Fibroblast of skin of right quadriceps (primary cell): ENCODE data around the gene GARIN1A.
"Not testable (repeated sequence)": the region's sequence is repeated elsewhere in the genome, so short reads cannot be mapped to it uniquely, and the experiment has no call there.

Experiments used
- DNase-seq: peaks from one replicate; pipeline ENCODE4 v3.0.0-alpha.2; 2013

GARIN1A gene

DNA sequence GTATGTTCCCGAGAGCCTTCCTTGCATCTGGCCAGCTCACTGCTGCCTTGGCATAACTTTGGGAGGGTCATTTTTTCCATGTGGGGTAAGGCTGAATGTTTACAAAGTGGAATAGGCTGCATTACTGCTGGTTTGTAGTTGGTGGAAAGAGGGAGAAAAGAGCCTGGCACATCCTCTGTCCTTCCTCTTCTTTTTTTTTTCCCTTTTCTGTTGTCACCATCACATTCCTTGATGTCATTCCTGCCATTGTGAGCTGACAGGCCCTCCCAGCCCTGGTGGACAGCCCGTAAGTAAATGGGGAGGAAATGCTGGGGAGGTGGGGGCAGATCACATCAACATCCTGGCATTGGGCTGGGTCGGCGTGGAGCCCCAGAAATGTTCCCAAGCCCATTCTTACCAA is at the start of gene GARIN1A:
Gene GARIN1A, plus strand, starts transcription at position 301 of the 400 bp plus-strand sequence. CDS start 106 bp downstream, outside the sequence.
- no peak for DNase-seq

DNA sequence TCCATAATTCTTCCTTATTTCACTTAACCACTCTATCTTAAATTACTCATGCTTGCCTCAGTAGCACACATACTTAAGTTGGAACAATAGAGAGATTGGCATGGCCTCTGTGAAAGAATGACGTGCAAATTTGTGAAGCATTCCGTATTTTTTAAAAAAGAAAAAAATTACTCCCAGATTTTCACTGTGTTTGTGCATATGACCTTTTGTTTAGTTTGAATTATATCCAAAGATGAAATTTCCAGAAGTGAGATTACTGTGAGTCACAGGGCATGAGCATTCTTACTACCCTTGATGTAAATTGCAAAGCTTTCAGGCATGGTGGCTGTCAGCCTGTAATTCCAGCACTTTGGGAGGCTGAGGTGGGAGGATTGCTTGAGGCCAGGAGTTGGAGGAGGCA is 45.0 kb upstream of the GARIN1A start:
- DNase-seq, result not testable (repeated sequence)

DNA sequence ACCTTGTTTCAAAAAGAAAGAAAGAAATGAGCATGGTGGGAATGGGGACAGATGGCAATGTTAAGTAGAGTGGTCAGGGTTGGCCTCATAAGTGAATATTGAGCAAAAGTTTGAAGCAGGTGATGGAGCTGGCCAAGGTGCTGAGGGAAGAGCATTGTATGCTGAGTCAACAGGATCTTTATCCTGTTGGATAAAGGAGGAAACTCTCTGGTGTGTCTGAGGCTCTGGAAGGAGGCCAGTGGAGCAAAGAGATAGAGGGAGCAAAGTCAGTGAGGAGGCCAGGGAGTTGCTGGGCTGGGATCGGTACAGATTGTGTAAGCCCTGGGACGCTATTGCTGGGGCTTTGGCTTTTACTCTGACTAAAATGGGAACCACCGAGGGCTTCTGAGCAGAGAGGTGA is 38.2 kb upstream of the GARIN1A start:
- DNase-seq, result not testable (repeated sequence)

DNA sequence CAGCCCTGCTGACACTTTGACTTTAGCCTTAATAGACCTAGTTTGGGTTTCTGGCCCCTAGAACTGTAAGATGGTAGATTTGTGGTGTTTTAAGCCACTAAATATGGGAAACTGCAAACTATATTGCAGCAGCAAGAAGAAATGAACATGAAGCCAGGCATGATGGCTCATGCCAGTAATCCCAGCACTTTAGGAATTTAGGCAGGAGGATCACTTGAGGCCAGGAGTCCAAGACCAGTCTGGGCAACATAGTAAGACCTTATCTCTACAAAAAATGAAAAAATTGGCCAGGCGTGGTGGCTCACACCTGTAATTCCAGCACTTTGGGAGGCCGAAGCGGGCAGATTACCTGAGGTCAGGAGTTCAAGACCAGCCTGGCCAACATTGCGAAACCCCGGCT is 26.9 kb upstream of the GARIN1A start:
- DNase-seq, result not testable (repeated sequence)

DNA sequence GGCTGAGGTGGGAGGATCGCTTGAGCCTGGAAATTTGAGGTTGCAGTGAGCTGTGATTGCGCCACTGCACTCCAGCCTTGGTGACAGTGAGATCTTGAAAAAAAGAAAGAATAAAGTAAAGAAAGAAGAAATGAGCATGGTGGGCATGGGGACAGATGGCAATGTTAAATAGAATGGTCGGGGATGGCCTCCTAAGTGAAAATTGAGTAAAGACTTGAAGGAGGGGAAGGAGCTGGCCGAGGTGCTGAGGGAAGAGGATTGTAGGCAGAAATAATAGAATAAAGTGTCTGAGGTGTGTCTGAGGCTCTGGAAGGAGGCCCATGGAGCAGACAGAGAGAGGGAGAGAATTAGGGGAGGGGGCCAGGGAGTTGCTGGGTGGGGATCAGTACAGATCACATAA is 26.2 kb upstream of the GARIN1A start:
- DNase-seq, result not testable (repeated sequence)

DNA sequence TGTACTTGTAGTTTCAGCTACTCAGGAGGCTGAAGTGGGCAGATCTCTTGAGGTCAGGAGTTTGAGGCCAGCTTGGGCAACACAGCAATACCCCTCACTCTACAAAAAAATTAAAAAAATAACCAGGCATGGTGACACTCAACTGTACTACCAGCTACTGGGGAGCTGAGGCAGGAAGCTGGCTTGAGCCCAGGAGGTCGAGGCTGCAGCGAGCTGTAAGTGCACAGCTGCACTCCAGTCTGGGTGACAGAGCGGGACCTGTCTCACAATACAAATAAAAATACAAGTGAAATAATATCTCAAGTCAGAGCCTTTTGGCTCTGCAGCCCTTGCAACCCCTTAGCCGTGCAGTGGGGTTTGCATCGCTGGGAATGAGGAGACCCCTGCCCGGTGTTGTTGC is 25.2 kb upstream of the GARIN1A start:
- not testable (repeated sequence) for DNase-seq

DNA sequence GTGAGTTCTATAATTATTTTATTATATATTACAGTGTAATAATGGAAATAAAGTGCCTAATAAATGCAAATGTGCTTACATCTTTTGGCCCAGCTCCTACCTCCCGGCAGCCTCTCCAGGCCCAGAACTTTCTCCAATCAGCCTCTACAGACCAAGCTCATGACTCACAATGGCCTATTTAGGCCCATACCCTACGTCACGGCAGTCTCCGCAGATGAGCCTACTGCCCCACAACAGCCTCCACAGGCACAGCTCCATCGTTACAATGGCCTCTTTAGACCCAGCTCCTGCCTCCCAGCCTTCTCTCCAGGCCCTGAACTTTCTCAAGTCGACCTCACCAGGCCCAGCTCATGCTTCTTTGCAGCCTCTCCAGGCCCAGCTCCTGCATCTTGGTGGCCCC is 21.0 kb upstream of the GARIN1A start:
- not testable (repeated sequence) for DNase-seq

DNA sequence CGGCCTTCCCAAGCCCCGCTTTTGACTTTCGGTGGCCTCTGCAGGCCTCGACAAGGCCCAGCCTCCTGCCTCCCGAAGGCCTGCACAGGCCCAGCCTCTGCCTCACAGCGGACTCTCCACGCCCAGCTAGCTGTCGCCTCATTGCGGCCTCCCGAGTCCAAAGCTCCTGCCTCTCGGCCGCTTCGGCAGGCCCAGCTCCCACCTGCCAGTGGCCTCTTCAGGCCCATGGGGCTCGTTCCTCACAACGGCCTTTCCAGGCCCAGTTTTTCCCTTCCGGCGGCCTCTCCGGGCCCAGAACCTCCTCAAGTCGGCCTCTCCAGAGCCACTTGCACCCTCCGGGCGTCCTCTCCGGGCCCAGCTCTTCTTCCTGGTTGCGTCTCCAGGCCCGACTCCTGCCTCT is 19.5 kb upstream of the GARIN1A start:
- not testable (repeated sequence) for DNase-seq

DNA sequence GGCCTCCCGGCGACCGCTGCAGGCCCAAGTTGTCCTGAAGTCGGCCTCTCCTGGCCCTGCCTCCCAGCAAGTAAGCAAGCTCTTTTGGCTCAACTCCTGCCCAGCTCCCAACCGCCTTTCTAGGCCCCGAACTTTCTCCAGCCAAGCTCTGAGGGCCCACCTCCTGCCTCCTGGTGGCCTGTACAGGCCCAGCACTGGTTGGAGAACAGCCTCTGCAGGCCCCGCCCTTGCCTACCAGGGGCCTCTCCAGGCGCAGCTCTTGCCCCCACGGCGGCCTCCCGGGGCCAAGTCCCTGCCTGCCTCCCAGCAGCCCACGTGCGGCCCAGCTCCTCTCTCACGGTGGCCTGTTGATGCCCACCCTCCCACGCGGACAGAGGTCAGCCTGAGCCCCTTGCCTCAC is 18.9 kb upstream of the GARIN1A start:
- not testable (repeated sequence) for DNase-seq

DNA sequence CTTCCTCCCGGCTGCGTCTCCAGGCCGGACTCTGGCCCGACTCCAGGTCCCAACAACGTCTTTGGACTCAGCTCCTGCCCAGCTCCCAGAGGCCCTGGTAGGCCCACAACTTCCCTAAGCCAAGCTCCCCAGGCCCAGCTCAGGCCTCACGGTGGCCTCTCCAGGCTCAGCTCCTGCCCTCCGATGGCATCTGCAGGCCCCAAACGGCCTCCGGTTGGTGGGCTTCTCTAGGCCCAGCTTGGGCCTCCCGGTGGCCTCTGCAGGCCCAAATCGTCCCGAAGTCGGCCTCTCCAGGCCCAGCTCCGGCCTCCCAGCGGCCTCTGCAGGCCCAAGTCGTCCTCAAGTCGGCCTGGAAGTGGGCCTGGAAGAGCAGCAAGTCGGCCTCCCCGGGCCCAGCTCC is 18.0 kb upstream of the GARIN1A start:
- not testable (repeated sequence) for DNase-seq

DNA sequence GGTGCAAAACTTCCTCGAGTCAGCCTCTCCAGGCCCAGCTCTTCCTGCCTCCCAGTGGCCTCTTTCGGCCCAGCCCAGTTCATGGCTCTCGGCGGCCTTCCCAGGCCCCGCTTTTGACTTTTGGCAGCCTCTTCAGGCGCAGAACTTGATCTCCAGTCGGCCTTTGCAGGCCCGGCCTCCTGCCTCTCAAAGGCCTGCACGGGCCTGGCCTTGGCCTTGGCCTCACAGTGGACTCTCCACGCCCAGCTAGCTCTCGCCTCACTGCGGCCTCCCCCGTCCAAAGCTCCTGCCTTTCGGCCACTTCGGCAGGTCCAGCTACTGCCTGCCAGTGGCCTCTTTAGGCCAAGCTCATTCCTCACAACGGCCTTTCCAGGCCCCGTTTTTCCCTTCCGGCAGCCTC is 17.6 kb upstream of the GARIN1A start:
- DNase-seq, result not testable (repeated sequence)

DNA sequence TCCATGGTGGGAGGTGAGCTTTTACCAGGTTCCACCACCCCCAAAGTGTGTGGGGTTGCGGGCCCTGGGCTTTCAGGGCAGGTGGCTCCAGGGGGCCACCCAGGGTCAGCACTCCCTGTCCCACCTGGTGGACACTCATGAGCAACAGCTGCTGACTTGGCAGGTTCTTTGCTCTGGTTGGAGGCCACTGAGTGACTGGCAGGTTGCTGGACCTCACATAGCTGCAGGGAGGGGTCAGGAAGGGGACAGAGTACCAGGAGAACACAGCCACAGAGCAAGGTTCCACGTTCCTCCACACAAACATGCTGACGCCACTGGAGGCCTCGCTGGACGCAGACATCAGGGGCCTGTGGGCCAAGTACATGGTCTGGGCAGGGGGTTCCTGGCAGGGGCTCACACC is 13.7 kb upstream of the GARIN1A start:
- not testable (repeated sequence) for DNase-seq

DNA sequence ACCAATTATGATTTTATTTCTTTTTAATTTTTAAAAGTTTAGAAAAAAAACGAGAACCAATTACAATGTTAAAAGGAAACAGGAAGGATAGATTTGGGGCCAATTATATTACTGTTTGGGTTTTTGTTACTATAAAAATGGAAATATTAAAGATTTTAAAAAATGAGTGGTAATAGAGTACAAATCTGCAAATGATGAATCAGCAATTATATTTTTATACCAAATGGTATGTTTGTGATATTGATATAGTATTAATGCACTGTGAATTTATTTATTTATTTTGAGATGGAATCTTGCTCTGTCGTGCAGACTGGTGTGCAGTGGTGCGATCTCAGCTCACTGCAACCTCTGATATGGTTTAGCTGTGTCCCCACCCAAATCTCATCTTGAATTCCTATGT is 11.5 kb upstream of the GARIN1A start:
- no peak for DNase-seq

DNA sequence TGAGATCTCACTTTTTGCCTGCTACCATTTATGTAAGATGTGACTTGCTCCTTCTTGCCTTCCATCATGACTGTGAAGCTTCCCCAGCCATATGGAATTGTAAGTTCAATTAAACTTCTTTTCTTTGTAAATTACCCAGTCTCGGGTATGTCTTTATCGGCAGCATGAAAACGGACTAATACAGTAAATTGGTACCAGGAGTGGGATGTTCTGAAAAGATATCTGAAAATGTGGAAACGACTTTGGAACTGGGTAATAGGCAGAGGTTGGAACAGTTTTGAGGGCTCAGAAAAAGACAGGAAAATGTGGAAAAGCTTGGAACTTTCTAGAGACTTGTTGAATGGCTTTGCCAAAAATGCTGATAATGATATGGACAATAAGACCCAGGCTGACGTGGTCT is 10.6 kb upstream of the GARIN1A start:
- no peak for DNase-seq

DNA sequence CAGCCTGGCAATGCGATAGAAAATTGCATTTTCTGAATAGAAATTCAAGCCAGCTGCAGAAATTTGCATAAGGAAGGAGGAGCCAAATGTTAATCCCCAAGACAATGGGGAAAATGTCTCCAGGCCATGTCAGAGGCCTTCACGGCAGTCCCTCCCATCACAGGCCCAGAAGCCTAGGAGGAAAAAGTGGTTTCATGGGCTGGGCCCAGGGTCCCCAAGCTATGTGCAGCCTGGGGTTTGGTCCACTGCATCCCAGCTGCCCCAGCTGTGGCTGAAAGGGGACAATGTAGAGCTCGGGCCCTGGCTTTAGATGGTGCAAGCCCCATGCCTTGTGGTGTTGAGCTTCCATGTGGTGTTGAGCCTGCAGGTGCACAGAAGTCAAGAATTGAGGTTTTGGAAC is 10.0 kb upstream of the GARIN1A start:
- no peak for DNase-seq

DNA sequence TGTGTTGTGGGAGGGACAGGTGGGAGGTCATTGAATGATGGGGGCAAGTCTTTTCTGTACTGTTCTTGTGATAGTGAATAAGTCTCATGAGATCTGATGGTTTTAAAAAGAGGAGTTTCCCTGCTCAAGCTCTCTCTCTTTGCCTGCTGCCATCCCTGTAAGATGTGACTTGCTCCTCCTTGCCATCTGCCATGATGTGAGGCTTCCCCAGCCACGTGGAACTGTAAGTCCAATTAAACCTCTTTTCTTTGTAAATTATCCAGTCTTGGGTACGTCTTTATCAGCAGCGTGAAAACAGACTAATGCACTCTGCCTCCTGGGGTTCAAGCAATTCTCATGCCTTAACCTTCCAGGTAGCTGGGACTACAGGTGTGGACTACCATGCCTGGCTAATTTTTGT is 8.9 kb upstream of the GARIN1A start:
- not testable (repeated sequence) for DNase-seq

DNA sequence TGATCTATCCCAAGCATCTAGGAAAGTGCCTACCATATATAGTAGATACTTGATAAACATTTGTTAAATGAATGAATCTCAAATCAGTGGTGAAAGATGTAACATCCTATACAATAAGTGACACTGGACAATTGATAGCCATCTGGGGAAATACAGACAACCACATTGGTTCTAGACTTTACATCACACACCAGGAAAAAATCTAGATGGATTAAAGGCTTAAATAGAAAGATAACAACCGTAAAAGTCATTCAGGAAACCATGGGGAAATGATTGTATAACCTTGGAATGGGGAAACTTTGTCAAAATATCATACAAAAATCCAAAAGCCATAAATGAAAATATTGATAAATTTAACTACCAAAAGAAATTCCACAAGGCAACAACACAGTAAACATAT is 7.0 kb upstream of the GARIN1A start:
- no peak for DNase-seq

DNA sequence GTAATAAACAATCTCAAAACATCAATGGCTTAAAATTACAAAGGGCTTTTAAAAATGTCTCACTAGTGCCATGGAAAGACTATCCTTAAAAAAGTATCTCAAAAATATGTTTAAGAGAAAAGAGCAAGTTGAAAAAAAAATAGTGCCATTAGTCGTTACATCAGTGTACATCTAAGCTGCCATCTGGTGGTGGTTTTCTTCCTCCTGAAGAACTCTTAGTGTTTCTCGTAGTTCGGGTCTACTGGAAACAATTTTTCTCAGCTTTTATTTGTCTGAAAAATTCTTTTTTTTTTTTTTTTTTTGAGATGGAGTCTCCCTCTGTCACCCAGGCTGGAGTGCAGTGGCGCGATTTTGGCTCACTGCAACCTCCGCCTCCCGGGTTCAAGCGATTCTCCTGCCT is 5.9 kb upstream of the GARIN1A start:
- DNase-seq, result no peak

DNA sequence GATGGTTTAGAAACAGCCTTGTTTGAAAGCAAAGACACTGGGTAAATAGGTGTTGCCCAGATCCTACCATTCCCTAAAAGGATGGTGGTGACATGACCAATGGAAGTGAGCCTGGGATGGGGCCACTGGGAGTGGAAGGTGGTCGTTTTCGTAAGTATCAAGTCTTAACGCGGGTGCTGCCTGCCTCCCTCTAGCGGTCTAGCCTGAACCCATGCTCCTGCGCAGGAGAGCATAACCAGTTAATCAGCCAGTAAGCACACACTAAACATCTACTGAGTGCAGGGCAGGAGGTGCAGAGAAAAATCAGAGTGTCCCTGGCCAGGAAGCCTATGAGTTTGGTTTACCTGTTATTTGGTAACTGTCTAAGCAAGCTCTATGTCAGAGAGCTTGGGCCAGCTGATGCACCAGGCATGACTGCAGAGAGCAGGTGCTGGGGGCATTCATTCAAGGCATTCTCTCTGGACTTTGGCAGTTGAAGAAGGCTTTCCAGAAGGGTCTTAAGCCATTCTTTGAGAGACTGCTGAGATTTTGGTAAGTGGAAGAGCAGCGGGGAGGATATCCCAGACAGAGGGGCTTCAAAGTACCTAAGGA is 930 bp downstream of the GARIN1A start:
- peak; percentile 15 for DNase-seq

DNA sequence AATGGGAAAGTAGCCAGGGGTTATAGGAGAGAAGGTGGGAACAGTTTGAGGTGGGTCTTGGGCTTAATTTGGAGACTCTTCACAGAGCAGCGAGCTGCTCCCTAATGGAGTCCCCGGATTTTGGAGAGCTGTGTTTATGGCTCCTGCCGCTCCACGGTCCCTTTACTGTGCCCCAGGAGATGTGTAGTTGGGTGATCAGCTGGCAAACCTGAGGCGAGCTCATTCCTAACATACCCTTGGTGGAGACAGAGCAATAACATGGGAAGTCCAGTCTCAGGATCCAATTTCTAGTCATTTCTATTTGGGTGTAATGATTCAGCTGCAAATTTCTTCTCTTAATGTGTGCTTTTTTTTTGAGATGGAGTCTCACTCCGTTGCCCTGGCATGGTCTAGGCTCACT is 1.5 kb downstream of the GARIN1A start:
- no peak for DNase-seq

DNA sequence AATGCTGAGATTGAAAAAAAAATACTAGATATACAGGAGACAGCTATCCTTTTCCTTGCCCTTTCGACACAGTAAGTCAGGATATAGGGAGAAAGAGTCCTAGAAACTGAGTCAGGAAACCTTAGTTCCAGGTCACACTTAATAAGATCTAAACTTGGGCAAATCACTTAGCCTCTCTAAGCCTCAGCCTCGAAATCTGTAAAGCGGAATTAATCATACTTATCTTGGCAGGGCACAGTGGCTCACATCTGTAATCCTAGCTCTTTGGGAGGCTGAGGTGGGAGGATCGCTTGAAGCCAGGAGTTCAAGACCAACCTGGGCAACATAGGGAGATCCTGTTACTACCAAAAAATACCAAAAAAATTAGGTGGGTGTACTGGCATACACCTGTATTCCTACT is 4.6 kb downstream of the GARIN1A start:
- no peak for DNase-seq

DNA sequence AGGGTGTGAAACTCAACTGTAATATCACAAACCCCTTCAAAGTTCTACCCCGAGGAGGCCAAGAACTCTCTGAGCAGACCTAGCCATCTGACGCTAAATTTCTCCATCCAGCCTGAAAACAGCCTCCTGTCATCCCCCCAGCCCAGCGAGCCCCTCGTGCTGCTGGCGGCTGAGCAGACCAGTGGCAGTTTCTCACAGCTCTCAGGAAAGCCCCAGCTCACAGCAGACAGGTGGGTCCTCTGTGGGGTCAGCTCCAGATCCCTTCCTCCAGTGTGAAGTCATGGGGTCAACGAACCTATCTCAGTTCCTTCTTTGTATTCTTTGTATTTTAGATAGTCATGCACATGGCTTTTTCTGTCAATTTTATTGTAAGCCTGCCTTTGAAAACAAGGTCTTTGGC is 7.8 kb downstream of the GARIN1A start:
- DNase-seq, result no peak

DNA sequence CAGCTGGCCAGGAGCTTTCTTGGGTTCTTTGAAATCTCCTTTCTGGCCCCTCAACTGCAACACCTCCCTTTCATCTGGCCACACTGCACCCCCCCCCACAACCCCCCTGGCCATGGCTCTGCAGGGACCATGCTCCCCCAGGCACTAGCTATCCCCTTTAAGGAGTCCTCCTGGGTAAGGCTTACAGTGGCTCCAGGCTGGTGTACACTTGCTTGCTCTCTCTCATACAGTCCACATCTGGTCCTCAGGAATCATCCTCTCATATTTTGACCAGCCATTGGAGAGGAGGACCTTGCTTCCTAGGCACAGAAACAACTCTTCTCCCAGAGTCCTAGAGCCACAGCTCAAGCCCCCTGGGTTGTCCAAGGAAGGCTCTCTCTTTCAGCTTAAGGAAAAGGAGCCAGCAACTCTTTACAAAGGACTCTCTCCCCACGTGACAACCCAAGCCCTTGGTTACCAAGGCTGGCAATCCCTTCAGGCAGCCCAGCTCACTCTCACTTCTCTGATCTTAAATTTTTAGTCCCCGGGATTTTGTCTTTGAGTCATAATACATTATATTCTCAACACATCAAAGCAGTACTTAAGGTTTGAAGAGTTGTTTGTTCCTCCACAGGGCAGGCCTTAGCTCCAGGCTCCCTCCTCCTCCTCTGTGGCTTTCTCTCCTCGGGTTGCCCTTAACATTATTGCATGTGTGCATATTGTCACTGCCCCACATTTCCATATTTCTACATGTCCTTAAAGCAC is 9.9 kb downstream of the GARIN1A start:
- DNase-seq, result no peak

DNA sequence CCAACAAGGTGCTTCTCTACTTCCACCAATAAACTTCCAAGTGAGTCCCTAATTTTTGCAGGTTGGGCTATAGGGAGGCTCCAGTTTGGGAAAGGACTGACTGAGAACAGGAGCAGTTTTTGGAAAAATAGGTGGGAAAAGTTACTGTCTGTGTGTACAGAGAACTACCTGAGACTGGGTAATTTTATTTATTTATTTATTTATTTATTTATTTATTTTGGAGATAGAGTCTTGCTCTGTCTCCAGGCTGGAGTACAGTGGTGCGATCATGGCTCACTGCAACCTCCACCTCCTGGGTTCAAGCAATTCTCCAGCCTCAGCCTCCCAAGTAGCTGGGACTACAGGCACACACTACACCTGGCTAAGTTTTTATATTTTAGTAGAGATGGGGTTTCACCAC is 11.2 kb downstream of the GARIN1A start:
- not testable (repeated sequence) for DNase-seq

DNA sequence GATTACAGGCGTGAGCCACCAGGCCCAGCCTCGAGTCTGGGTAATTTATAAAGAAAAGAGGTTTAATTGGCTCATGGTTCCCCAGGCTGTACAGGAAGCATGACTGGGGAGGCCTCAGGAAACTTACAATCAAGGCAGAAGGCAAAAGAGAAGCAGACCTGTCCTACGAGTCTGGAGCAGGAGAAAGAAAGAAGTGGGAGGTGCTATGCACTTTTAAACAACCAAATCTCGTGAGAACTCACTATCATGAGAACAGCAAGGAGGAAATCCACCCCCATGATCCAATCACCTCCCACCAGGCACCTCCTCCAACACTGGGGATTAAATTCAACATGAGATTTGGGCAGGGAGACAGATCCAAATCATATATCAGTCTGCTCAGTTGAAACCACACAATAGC is 11.6 kb downstream of the GARIN1A start:
- DNase-seq, result not testable (repeated sequence)
